Stimulated activated effector memory CD8-positive, alpha-beta T cell treated with anti-CD3 and anti-CD28 coated beads, Interleukin-12 subunit alpha, Interleukin-12 subunit beta, amount 100 ng/mL, for 72 hours (primary cell): Measurements from ENCODE around the gene MTX2.

ENCODE experiments used
- ATAC-seq: fragments of 150-1000 bp; cut with Tn5 transposase; 2 replicates; pipeline ENCODE4 v1.10.0; 2021
- DNase-seq, 2 donors: peaks; one replicate each; pipeline ENCODE4 v3.0.0; 2021 to 2022; ENCODE audit warnings: low spot score in 2 of 2
- H3K27ac Mint-ChIP-seq: one replicate; pipeline ENCODE4 v1.8.0; 2022; ENCODE audit warnings: mild to moderate bottlenecking, mixed read lengths
- H3K36me3 Mint-ChIP-seq: one replicate; pipeline ENCODE4 v1.8.0; 2022; ENCODE audit warnings: mild to moderate bottlenecking, mixed read lengths
- H3K4me1 Mint-ChIP-seq: one replicate; pipeline ENCODE4 v1.8.0; 2022; ENCODE audit warnings: mixed read lengths
- H3K4me3 Mint-ChIP-seq: one replicate; pipeline ENCODE4 v1.8.0; 2022; ENCODE audit warnings: mild to moderate bottlenecking, mixed read lengths
- H3K9me3 Mint-ChIP-seq: one replicate; pipeline ENCODE4 v1.8.0; 2022; ENCODE audit warnings: mixed read lengths

MTX2 gene

DNA sequence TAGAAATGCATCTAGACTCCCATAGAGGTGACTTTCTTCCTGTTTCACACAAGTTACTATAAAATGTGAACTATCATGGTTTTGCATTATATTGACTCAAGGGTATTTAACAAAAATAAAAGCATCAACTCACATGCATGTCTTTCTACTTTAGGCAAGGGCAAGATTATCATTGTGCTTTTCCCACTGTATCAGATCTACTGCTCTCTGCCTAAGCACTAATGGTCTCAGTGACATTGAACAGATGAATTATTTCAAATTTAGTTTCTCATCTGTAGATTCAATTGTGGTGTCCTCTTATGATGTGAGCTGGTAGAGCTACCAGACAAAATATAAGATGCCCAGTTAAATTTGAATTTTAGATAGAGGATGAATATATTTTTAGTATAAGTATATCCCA lies 113.9 kb downstream of the MTX2 start:
- Mint-ChIP-seq H3K36me3 (no peaks in the 10 kb centered on the region), H3K4me1 (no peaks in the 10 kb centered on the region), H3K9me3 (peaks cover 14% of the 10 kb centered on the region), H3K27ac (no peak overlapping the region), H3K4me3 (no peak overlapping the region)
- ATAC-seq (no peak), DNase-seq (no peak)

DNA sequence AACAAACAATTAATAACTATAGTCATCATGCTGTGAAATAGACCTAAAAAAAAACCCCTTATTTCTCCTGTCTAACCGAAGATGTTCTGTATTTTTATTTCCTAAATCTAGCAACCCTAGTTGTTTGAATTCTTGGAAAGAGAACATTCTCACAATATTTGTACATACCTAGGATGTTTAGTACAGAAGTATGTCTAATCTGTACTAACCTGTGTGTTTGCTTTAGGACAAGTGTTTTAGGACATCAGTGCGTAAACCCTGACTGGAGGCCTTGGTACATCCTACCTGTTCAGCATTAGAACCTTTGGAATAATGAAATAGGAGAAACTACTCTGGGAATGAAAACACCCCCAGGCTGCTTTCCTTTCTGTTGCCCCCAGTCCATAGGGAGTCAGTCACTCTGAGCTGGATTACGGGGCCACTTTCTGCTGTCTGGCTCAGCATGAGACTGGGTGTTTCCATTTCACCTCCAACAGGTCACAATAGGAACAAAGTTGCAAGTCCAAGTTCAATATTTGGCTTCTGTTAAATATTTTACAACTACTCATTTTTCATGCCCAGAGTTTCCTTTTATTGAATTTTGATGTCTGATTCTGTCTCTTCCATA lies 114.7 kb downstream of the MTX2 start:
- Mint-ChIP-seq H3K4me3 (no peak overlapping the region), H3K36me3 (no peaks in the 10 kb centered on the region), H3K27ac (no peak overlapping the region), H3K9me3 (peaks cover 7% of the 10 kb centered on the region), H3K4me1 (no peaks in the 10 kb centered on the region)
- ATAC-seq (no peak), DNase-seq (no peak)

DNA sequence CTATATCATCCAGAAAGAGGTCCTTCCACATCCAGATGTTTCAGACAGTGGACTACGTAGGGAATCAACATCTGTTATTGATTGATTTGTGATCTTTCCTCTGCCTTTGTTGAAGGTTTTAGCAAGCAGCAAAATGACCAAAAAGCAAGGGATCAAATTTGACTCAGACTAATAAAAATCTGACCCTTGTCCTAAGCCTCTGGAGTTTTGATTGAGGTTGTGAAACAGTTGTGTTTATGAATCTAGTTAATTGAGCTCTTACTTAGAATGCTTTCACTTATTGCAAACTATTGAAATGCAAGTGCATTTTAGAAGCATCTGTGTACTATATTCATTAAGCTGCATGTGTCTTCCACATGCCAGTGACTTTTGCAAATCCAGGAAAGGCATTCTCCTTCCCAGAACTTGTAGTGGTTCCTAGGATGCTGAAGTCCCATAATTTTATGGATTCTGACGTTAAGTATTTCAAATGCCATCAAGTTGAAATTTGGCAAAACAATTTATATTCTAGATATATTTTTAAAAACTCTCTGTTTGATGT lies 116.0 kb downstream of the MTX2 start:
- Mint-ChIP-seq H3K4me1 (no peaks in the 10 kb centered on the region), H3K4me3 (no peak overlapping the region), H3K27ac (no peak overlapping the region), H3K9me3 (no peaks in the 10 kb centered on the region), H3K36me3 (no peaks in the 10 kb centered on the region)
- ATAC-seq (no peak), DNase-seq (no peak)

DNA sequence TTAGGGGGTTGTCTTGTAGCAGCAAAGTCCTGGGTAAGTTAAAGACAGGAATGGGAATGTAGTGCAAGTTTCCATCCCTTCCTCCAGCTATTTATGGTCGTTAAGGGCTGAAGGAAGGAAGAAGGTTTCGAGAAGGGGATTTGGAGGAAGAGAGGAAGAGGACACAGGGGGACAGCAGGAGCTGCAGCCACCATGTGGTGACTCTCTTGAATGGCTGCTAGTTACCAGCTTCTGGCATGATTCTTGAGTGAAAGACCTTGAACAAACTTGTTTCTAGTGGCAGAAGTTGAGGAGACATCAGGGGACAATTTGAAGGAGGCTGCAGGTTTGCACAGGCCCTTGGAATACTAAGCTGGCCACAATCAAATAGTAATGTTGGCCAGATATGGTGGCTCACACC lies 116.6 kb downstream of the MTX2 start:
- no peak for DNase-seq
- Mint-ChIP-seq H3K4me1 (no peaks in the 10 kb centered on the region), H3K9me3 (no peaks in the 10 kb centered on the region), H3K4me3 (no peak overlapping the region), H3K27ac (no peak overlapping the region), H3K36me3 (no peaks in the 10 kb centered on the region)
- no peak for ATAC-seq
